PC-3 (cell line): ENCODE data around the gene CTXND2.

ENCODE experiments used
- EZH2 ChIP-seq: fragments of 300-600 bp; sonication (generic); IDR thresholded peaks from one replicate; pipeline ENCODE4 v1.6.1; 2017; ENCODE audit warnings: antibody characterized with exemption, mild to moderate bottlenecking, low read length; ENCODE audit not compliant: unreplicated experiment
- TF ChIP-seq, protein P1 (sequence below): fragments of 300-600 bp; sonication (generic); conservative IDR thresholded peaks from 2 replicates; pipeline ENCODE4 v1.5.1; 2017; ENCODE audit warnings: antibody characterized with exemption, low read depth, mild to moderate bottlenecking, low read length

DNA sequence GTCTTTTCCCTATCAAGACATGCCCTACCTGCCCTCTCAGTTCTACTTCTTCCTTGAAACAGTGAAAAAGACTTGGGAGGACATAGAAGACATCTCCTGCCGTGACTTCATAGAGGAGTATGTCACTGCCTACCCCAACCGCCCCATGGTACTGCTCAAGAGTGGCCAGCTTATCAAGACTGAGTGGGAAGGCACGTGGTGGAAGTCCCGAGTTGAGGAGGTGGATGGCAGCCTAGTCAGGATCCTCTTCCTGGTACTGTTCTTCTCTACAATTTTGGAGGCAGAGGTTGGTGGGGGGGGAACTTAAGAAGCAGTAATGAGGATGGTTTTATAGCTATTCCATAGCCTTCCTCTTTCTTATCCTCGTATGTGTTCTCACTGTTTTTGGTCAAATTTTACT lies 57.9 kb downstream of the CTXND2 start:
- TF ChIP-seq, protein P1, sequence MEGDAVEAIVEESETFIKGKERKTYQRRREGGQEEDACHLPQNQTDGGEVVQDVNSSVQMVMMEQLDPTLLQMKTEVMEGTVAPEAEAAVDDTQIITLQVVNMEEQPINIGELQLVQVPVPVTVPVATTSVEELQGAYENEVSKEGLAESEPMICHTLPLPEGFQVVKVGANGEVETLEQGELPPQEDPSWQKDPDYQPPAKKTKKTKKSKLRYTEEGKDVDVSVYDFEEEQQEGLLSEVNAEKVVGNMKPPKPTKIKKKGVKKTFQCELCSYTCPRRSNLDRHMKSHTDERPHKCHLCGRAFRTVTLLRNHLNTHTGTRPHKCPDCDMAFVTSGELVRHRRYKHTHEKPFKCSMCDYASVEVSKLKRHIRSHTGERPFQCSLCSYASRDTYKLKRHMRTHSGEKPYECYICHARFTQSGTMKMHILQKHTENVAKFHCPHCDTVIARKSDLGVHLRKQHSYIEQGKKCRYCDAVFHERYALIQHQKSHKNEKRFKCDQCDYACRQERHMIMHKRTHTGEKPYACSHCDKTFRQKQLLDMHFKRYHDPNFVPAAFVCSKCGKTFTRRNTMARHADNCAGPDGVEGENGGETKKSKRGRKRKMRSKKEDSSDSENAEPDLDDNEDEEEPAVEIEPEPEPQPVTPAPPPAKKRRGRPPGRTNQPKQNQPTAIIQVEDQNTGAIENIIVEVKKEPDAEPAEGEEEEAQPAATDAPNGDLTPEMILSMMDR, result no peak
- TF ChIP-seq EZH2, result no peak
